Esophagus muscularis mucosa (tissue), 4 donors: Measurements from ENCODE around the gene GTSE1. TPM values are rescaled to one million over a fixed set of nuclear protein-coding genes. Genes with fewer than 3 reads are reported as not detected.

Source experiments
- DNase-seq: peaks from one replicate; pipeline ENCODE4 v3.0.0-alpha.2; 2017; ENCODE audit errors: extremely low spot score
- H3K27ac ChIP-seq, 4 donors: fragments of 200-600 bp; sonication (generic); replicated peaks in 1 of 4; 1 replicate in 3 of 4; 2 replicates in 1 of 4; pipeline ENCODE4 v1.5.1; 2016 to 2019; ENCODE audit warnings: mild to moderate bottlenecking in 1 of 4
- H3K27me3 ChIP-seq, 4 donors: fragments of 200-600 bp; sonication (generic); one replicate each; pipeline versions ENCODE4 v1.5.1 to v1.6.0; 2016 to 2019
- H3K36me3 ChIP-seq, 4 donors: fragments of 200-600 bp; sonication (generic); one replicate each; pipeline ENCODE4 v1.5.1; 2016 to 2019
- H3K4me1 ChIP-seq, 4 donors: fragments of 200-600 bp; sonication (generic); one replicate each; pipeline ENCODE4 v1.5.1; 2016 to 2019
- H3K4me3 ChIP-seq, 4 donors: fragments of 200-600 bp; sonication (generic); 1 replicate in 2 of 4; 2 replicates in 2 of 4; pipeline ENCODE4 v1.5.1; 2016 to 2019; ENCODE audit warnings: mild to moderate bottlenecking in 4 of 4, moderate library complexity in 1 of 4
- H3K9me3 ChIP-seq, 4 donors: fragments of 200-600 bp; sonication (generic); 1 replicate in 3 of 4; 2 replicates in 1 of 4; pipeline ENCODE4 v1.5.1; 2016 to 2019
- CTCF ChIP-seq, 3 experiments: fragments of 200-600 bp in 2 of 3; fragments of 450-650 bp in 1 of 3; sonication (generic) in 2 of 3; IDR thresholded peaks; one replicate each; pipeline ENCODE4 v1.5.1; 2017 to 2019; ENCODE audit warnings: antibody characterized with exemption in 3 of 3, mild to moderate bottlenecking in 2 of 3, moderate library complexity in 1 of 3
- EP300 ChIP-seq: sonication (generic); formaldehyde crosslinking; IDR thresholded peaks from one replicate; pipeline ENCODE4 v1.6.1; 2017; ENCODE audit warnings: antibody characterized with exemption
- POLR2A ChIP-seq: fragments of 450-650 bp; IDR thresholded peaks from one replicate; pipeline ENCODE4 v1.6.1; 2017; ENCODE audit warnings: antibody characterized with exemption, moderate library complexity, mild to moderate bottlenecking, low read depth
- POLR2AphosphoS5 ChIP-seq, 2 donors: sonication (generic); formaldehyde crosslinking; IDR thresholded peaks; one replicate each; pipeline ENCODE4 v1.6.1; 2017; ENCODE audit warnings: antibody characterized with exemption in 2 of 2
- WGBS: methylation state at CpG from one replicate; pipeline ENCODE4 v1.1.5; 2018; 5-methylcytosine and 5-hydroxymethylcytosine counted together
- intact Hi-C: fragments of 100-400 bp; cut with DNase I; formaldehyde crosslinking; loops from one replicate; pipeline ENCODE4 v1.15.1; 2023
- total RNA-seq, 4 donors: library from RNA; depleted of rRNA; stranded (reverse); fragments of >200 nt; gene quantifications; one replicate each; pipeline versions ENCODE4 v1.1.0 to v1.2.1, GENCODE V29; 2016

The GTSE1 gene
- total RNA-seq, 4 donors from 2014 or later = 1.0 TPM; not detected in 3

DNA sequence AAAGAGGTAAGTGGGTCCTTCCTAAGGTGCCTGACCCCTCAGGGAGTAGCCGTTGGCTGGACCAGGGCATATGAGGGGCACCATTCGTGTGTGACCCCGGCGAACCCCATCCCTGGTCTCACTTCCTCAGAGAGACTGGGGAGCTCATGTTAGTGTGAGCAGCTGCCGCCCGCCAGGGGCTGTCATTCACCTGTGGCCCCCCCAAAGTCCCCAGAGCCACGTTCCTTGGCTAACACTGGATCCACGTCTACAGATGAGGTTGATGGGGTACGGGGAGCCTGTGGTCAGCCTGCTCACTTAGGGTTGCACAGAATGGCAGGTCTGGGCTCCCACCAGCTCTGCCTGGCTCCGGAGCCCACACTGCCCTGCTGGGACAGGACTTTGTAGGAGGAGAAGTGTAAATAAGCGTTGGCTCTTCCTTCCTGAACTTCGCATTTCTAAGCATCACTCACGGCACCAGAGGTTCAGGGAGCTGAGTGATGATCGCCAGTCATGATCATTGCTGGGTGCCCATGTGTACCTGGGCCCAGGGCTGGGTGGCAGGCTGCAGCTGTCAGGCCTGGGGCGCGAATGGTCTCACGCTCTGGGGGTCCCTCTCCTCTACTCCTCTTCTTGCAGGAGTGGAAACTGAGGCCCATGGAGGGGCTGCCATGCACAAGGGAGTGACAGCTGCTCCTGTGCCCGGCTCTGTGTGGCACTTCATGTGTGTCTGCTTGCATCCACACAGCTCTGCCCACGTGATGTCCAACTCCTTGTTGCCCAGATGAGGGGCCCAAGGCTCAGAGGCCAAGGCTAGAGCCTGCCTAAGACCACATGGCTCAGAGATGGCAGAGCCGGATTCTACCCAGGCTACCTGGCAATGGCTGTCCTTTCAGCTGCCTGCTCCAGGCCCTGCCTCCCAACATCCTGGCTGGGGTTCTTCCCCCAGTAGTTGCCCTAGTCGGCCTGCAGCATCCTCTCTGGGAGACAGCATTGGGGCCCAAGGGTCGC, 17.7 kb upstream of the GTSE1 start:
- no peak overlapping the region for H3K27ac ChIP-seq
- 92% methylated on average over 19 of the region's 22 CpGs for WGBS
- peaks cover 83 to 100% (median 96%) of the 10 kb centered on the region in 4 donors for H3K36me3 ChIP-seq
- no peak for DNase-seq
- H3K4me3 ChIP-seq = no peak overlapping the region
- H3K4me1 ChIP-seq = peaks cover 0 to 14% (median 0%) of the 10 kb centered on the region in 4 donors
- TF ChIP-seq CTCF (IDR thresholded peaks at IDR 0.05) = no peak
- no peak for TF ChIP-seq EP300
- no peak for TF ChIP-seq POLR2AphosphoS5 (IDR thresholded peaks at IDR 0.05)
- TF ChIP-seq POLR2A = no peak
- H3K9me3 ChIP-seq = no peaks in the 10 kb centered on the region
- no peaks in the 10 kb centered on the region for H3K27me3 ChIP-seq
- intact Hi-C loops = no loop called here

GRCh38 chr22:46280063-46280817, 16.4 kb upstream of the GTSE1 start:
- Histone ChIP-seq H3K4me3 (no peak overlapping the region), H3K27ac (no peak overlapping the region), H3K36me3 (peaks cover 83 to 100% (median 96%) of the 10 kb centered on the region in 4 donors), H3K4me1 (peaks cover 0 to 14% (median 0%) of the 10 kb centered on the region in 4 donors), H3K27me3 (no peaks in the 10 kb centered on the region), H3K9me3 (no peaks in the 10 kb centered on the region)
- intact Hi-C loops = no loop called here
- DNase-seq = no peak
- WGBS = 100% methylated on average over 2 of the region's 12 CpGs
- TF ChIP-seq POLR2A = no peak
- TF ChIP-seq POLR2AphosphoS5 (IDR thresholded peaks at IDR 0.05) = no peak
- no peak for TF ChIP-seq EP300
- TF ChIP-seq CTCF (IDR thresholded peaks at IDR 0.05) = no peak

- 72% methylated on average over 15 of the region's 19 CpGs for WGBS
- DNase-seq = no peak
Observed at GRCh38 chr22:46280999-46281623, 15.6 kb upstream of the GTSE1 start.

More at GRCh38 chr22:46280999-46281623, 15.6 kb upstream of the GTSE1 start:
- H3K27ac ChIP-seq = no peak overlapping the region
- H3K4me3 ChIP-seq = no peak overlapping the region
- intact Hi-C loops = no loop called here
- no peaks in the 10 kb centered on the region for H3K27me3 ChIP-seq
- peaks cover 0 to 14% (median 0%) of the 10 kb centered on the region in 4 donors for H3K4me1 ChIP-seq
- no peak for TF ChIP-seq CTCF (IDR thresholded peaks at IDR 0.05)
- no peaks in the 10 kb centered on the region for H3K9me3 ChIP-seq
- peaks cover 85 to 100% (median 96%) of the 10 kb centered on the region in 4 donors for H3K36me3 ChIP-seq
